ENCODE data around the gene GABRG3. TPM values are rescaled to one million over a fixed set of nuclear protein-coding genes. Genes with fewer than 3 reads are reported as not detected.

The GABRG3 gene
- polyA plus RNA-seq, 1 donor (not counting 4 experiments of a cell fraction or from before 2014, with no cell fraction given): not detected

- no peak for TF ChIP-seq EZH2 (IDR thresholded peaks at IDR 0.05; ENCODE audit: low read length)
- TF ChIP-seq CTCF (optimal IDR thresholded peaks at IDR 0.05 in 1 of 3, IDR thresholded peaks at IDR 0.05 in 1 of 3, conservative IDR thresholded peaks at IDR 0.05 in 1 of 3; ENCODE audit: extremely low read depth in 1 of 3, insufficient read depth in 2 of 3, low read length in 3 of 3): no peak
- FAIRE-seq: no peak
Measured at GRCh38 chr15:27278761-27279160, 307.8 kb downstream of the GABRG3 start.

GRCh38 chr15:27292641-27293040 is 321.7 kb downstream of the GABRG3 start:
- Histone ChIP-seq H3K9me3 (ENCODE audit: control insufficient read depth, low read depth, low read length) (no peaks in the 10 kb centered on the region), H3K4me1 (ENCODE audit: control insufficient read depth, extremely low read depth, insufficient read depth, low read length) (no peaks in the 10 kb centered on the region), H3K36me3 (ENCODE audit: control insufficient read depth in 2 of 2, extremely low read depth in 1 of 2, insufficient read depth in 2 of 2, low read length in 2 of 2) (no peaks in the 10 kb centered on the region), H2AFZ (ENCODE audit: control insufficient read depth, low read length) (no peak overlapping the region), H3K4me2 (ENCODE audit: control insufficient read depth, extremely low read depth, insufficient read depth, low read depth, low read length) (no peak overlapping the region), H3K9me1 (ENCODE audit: control insufficient read depth, extremely low read depth, insufficient read depth, low read length) (no peaks in the 10 kb centered on the region), H3K27ac (ENCODE audit: control insufficient read depth, insufficient read depth, low read length) (no peak overlapping the region), H3K79me2 (ENCODE audit: control insufficient read depth, insufficient read depth, low read length) (no peaks in the 10 kb centered on the region), H3K9ac (ENCODE audit: control insufficient read depth, extremely low read depth, insufficient read depth, low read length) (no peak overlapping the region), H3K27me3 (ENCODE audit: control insufficient read depth, extremely low read depth, insufficient read depth, low read length) (no peaks in the 10 kb centered on the region), H3K4me3 (ENCODE audit: control insufficient read depth in 2 of 3, extremely low read depth in 1 of 3, insufficient read depth in 2 of 3, low read depth in 1 of 3, low read length in 3 of 3) (no peak overlapping the region), H4K20me1 (ENCODE audit: control insufficient read depth, extremely low read depth, insufficient read depth, low read length) (no peaks in the 10 kb centered on the region)
- DNase-seq (ENCODE audit: low read depth, low spot score): no peak
- TF ChIP-seq EZH2 (IDR thresholded peaks at IDR 0.05; ENCODE audit: low read length) (no peak), CTCF (optimal IDR thresholded peaks at IDR 0.05 in 1 of 3, IDR thresholded peaks at IDR 0.05 in 1 of 3, conservative IDR thresholded peaks at IDR 0.05 in 1 of 3; ENCODE audit: extremely low read depth in 1 of 3, insufficient read depth in 2 of 3, low read length in 3 of 3) (no peak)
- dilution Hi-C loops (cut with MboI; ENCODE audit: extremely low pct_ligation_motif_present, low sequenced_read_pairs): no loop called here
- no peak for FAIRE-seq

More at GRCh38 chr15:27278761-27279160, 307.8 kb downstream of the GABRG3 start:
- no peaks in the 10 kb centered on the region for H4K20me1 ChIP-seq (ENCODE audit: control insufficient read depth, extremely low read depth, insufficient read depth, low read length)
- no peak overlapping the region for H3K4me2 ChIP-seq (ENCODE audit: control insufficient read depth, extremely low read depth, insufficient read depth, low read depth, low read length)
- no peaks in the 10 kb centered on the region for H3K36me3 ChIP-seq (ENCODE audit: control insufficient read depth in 2 of 2, extremely low read depth in 1 of 2, insufficient read depth in 2 of 2, low read length in 2 of 2)
- H3K27me3 ChIP-seq (ENCODE audit: control insufficient read depth, extremely low read depth, insufficient read depth, low read length): no peaks in the 10 kb centered on the region
- no peak overlapping the region for H3K4me3 ChIP-seq (ENCODE audit: control insufficient read depth in 2 of 3, extremely low read depth in 1 of 3, insufficient read depth in 2 of 3, low read depth in 1 of 3, low read length in 3 of 3)
- no peak for DNase-seq (ENCODE audit: low read depth, low spot score)
- dilution Hi-C loops (cut with MboI; ENCODE audit: extremely low pct_ligation_motif_present, low sequenced_read_pairs): no loop called here
- no peak overlapping the region for H3K27ac ChIP-seq (ENCODE audit: control insufficient read depth, insufficient read depth, low read length)
- no peak overlapping the region for H3K9ac ChIP-seq (ENCODE audit: control insufficient read depth, extremely low read depth, insufficient read depth, low read length)
- H3K79me2 ChIP-seq (ENCODE audit: control insufficient read depth, insufficient read depth, low read length): no peaks in the 10 kb centered on the region
- no peaks in the 10 kb centered on the region for H3K4me1 ChIP-seq (ENCODE audit: control insufficient read depth, extremely low read depth, insufficient read depth, low read length)
- no peaks in the 10 kb centered on the region for H3K9me1 ChIP-seq (ENCODE audit: control insufficient read depth, extremely low read depth, insufficient read depth, low read length)
- peaks cover 1% of the 10 kb centered on the region for H3K9me3 ChIP-seq (ENCODE audit: control insufficient read depth, low read depth, low read length)
- H2AFZ ChIP-seq (ENCODE audit: control insufficient read depth, low read length): no peak overlapping the region
